Measurements from ENCODE around the gene FOXK1.

Gene FOXK1

DNA sequence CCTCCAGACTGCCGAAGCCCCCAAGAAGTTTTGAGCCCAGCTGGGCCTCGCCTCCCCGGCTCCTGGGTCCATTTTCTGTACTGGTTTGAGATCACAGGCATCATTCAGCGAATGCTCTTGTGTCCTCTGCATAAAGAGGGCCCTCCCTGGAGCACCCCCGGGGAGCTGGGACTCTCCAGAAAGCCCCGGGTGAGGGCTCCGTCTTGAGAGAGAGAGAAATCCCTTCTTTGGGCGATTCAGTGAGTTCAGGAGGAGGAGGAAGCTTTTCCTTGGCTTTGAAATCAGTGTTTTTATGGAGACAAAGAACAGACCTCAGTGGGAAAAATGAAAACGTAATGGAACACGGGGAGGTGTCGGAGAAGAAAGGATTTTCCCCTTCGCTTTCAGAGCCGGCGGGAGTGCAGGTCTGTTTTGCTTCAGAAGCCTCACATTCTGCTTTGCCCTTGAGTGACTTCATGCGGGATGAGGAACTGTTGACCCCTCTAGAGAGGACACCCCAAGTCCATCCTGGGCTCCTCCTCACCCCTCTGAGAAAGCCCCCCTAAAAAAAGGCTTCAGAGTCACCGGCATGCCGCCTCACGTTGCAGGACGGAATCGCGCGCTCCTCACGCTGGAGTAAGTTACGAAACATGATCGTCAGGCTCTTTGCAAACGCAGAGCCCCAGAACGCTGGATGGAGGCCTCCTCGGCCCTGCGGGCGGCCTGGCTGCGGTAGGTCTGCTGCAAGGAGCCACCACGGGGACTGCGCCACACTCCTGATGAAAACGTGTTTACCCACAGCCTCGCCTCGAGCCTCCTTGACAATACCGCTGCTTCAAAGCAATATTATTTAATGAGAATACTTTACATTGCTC is 84.8 kb downstream of the FOXK1 start:
- DNase-seq, result no peak

- no peak for DNase-seq
Observed at GRCh38 chr7:4768597-4769569, 86.8 kb downstream of the FOXK1 start.

- no peak for DNase-seq
Observed at GRCh38 chr7:4769761-4770160, 87.7 kb downstream of the FOXK1 start.

- DNase-seq, result no peak
Observed at GRCh38 chr7:4770886-4771285, 88.8 kb downstream of the FOXK1 start.

DNA sequence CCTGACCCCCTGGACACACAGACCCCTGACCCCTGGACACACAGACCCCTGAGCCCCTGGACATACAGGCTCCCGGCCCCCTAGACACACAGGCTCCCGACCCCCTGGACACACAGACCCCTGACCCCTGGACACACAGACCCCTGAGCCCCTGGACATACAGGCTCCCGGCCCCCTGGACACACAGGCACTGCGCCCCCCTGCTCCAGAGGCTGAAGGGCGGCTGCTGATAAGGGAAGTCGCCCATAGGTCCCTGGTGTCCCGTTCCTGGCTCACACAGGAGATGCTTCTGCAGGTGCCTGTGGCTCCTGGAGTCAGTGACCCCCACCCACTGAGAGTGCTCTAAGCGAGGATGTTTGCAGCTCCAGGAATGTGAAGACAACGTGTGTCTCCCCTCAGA is 89.6 kb downstream of the FOXK1 start:
- DNase-seq, result no peak

GRCh38 chr7:4772306-4772705 is 90.2 kb downstream of the FOXK1 start:
- no peak for DNase-seq

- no peak for DNase-seq
Observed at GRCh38 chr7:4774007-4774406, 91.9 kb downstream of the FOXK1 start.

DNA sequence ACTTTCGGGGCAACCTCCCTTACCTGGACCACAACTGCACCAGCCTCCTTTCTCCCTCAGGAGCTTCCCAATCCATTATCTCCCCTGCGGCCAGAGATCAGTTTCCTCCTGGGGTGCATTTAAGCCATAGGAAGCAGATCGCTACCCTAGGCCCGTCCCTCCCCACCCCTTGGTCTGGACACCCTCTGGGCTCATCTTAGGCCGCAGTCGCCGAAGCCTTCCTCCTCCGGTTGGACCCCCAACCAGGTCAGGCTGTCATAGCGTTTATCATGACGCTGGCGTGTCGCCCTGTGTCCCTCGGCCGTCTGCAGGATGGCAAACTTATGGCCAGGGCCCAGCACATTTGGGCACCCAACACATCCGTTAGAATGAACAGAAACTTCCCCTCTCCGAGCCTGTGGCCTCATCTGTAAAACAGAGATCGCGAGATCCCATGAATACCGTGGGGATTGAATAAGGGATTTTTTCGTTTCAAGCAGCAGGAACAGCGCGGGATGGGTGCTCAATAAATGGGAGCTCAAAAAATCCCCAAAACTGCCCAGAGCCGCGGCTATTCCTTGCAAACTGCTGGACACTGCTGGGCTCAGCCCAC is 92.7 kb downstream of the FOXK1 start:
- no peak for DNase-seq

DNA sequence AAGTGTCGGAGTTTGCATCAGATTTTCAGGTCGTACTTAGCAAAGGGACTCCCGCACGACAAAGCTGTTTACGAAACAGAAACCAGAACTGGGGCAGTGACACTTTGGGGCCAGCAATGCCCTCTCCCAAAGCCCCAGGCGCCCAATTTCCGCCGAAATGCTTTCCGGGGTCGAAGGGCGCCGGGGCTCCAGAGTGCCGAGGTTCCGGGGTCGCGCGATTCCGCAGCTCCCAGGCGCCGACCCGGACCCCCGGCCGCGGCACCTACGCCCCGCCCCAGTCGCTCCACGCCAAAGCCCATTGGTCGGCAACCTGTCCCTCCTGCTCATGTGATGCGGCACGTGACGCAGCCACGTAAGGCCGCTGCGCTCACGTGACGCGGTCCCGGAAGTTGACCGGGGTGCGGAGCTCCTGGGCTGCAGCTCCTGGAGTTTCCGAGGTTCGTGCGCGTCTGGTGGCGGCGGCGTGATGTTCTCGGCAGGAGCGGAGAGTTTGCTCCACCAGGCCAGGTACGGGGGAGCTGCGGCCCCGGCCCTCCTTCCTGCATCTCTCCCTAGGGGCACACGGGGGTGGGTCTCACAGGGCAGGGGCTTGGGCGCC is 93.3 kb downstream of the FOXK1 start, which contains the start of gene AP5Z1:
Gene AP5Z1 (plus strand): TSS at position 374 of the 598 bp plus-strand sequence. CDS start 93 bp downstream, at position 467.
- DNase-seq, result peak; percentile 97

DNA sequence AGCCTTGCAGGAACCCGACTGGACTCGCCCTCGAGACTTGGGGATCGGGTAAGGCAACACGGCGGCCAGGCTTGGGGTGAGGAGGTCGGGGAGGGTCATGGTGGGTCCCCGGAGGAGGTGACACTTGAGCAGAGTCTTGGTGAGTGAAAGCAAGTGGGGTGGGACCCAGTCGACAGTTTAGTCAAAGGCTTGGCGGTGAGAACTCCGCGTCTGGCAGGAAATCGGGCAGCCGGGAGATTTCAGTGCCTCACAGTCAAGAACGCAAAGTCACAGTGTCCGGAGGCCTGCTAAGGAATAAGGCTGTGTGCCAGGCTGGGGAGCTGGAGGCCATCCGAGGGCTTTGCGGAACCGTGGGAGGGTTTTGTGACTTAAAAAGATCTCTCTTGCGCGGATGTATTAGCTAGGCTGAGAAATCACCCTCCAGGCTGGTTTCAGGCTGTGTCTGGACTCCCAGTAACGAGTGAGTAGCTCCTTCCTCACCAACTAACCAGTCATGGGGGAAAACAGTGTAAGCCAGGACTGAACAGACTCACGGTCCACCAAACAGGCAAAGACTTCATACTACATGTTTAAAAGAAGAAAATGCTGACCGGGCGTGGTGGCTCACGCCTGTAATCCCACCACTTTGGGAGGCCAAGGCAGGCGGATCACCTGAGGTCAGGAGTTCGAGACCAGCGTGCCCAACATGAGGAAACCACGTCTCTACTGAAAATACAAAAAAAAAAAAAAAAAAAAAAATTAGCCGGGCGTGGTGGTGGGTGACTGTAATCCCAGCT is 93.9 kb downstream of the FOXK1 start:
- peak; percentile 58 for DNase-seq

DNA sequence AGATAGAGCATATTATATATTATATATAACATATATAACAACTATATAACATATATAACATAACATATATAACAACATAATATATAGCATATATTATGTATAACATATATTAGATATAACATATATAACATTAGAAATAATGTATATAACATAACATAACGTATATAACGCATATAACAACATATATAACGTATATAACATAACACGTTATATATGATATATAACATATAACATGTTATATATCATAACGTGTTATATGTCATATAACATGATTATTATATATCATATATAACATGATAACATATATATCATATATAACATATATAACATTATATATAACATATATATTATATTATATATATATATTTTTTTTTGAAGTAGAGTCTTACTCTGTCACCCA is 97.0 kb downstream of the FOXK1 start:
- no peak for DNase-seq

DNA sequence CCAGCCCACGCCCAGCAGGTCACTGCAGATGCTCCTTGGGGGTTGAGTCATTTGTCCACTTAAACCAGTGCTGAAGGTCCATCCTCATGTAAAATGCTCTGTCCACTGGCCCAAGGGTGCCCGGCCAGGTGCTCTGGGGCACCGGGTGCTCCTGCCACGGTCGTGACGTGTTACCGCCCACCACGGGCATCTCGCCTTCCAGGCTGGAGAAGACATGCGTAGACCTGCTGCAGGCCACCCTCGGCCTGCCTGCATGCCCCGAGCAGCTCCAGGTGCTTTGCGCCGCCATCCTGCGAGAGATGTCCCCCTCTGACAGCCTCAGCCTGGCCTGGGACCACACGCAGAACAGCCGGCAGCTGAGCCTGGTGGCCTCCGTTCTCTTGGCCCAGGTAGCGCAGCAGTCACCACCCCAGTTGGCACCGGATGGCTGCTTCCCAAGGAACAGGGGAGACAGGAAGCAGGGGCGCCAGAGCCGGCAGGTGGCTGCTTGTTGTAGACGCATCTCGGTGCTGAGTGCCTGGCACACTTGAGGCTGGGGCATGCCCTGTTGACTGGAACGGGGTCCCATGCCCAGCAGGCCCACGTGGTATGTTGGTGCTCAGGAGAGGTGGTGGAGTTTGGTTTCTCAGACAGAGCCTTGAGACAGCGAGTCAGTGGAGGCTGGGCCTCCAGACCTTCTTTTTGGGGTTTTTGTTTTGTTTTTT is 99.4 kb downstream of the FOXK1 start:
- no peak for DNase-seq

GRCh38 chr7:4782333-4783291 is 100.5 kb downstream of the FOXK1 start:
- no peak for DNase-seq

- DNase-seq, result no peak
Observed at GRCh38 chr7:4783292-4783652, 101.2 kb downstream of the FOXK1 start.

DNA sequence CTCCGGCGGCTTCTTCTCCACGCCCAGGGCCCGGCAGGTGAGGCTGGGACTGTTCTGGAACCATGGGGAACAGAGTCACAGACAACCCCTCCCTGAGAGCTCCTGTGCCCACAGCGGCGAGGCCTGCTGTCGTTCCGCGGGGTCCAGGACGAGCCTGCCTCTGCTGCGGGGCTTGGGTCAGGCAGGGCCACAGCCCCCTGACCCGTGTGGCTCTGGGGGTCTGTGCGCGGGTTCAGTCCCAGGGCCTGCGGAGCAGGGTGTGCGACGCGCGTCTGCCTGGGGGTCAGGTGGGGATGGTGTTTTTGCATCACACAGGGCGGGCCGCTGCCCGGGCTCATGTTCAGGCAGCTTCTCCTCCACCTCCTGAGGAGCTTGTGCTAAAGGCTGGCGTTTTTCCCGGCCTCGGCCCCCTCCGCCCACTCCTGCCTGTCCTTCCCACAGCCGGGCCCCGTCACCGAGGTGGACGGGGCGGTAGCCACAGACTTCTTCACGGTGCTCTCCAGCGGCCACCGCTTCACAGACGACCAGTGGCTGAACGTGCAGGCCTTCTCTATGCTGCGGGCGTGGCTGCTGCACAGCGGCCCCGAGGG is 101.8 kb downstream of the FOXK1 start:
- no peak for DNase-seq

- DNase-seq, result no peak
Observed at GRCh38 chr7:4784799-4785198, 102.7 kb downstream of the FOXK1 start.

GRCh38 chr7:4785371-4785770 is 103.3 kb downstream of the FOXK1 start:
- DNase-seq, result no peak

DNA sequence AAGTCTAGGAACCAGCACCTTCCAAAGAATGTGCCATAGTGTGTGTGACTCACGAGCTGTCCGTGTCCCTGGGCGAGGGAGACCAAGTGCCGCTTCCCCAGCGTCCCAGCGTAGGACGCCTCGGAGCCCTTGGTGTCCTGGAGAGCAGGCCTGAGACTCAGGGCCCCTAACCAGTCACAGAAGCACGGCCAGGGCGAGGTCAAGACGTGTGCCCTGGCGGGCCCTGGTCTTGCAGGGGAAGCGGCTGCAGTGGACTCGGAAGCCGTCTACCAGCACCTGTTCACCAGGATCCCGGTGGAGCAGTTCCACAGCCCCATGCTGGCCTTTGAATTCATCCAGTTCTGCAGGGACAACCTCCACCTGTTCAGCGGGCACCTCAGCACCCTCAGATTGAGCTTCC is 103.9 kb downstream of the FOXK1 start:
- no peak for DNase-seq

DNA sequence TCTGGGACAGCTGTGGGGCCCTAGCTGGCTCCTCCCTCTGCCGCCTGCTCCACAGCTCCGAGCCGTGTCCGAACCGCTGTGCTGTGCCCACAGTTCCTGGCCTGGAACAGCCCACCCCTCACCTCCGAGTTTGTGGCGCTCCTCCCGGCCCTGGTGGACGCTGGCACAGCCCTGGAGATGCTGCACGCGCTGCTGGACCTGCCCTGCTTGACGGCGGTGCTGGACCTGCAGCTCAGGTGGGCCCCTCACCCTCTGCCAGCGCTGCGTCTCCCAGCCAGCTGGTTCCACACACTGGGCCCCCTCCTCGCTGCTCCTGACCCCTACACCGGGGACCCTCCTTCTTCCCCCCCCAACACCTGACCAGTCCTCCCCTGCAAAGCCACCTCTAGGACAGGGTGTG is 105.4 kb downstream of the FOXK1 start:
- DNase-seq, result no peak

All from femur (tissue), 1 donor.